HepG2 (cell line): Measurements from ENCODE around the gene LRRC45. TPM values are rescaled to one million over a fixed set of nuclear protein-coding genes. Genes with fewer than 3 reads are reported as not detected.
A peak's percentile ranks its signal among the peaks of the same experiment; 100 is the strongest.

Experiments
- GLI4 ChIP-seq: sonication (generic); formaldehyde crosslinking; IDR thresholded peaks from 2 replicates; pipeline ENCODE4 v1.5.1; 2020; ENCODE audit warnings: missing genetic modification reagents, mild to moderate bottlenecking, moderate library complexity, borderline replicate concordance
- MAFF ChIP-seq: IDR thresholded peaks from 2 replicates; pipeline ENCODE4 v1.6.1; 2011; ENCODE audit warnings: low read depth, low read length, improper control_type of control experiment
- MBD4 ChIP-seq: IDR thresholded peaks from 2 replicates; pipeline ENCODE4 v1.6.1; 2012; ENCODE audit warnings: low read length, inconsistent platforms, borderline replicate concordance
- MZF1 ChIP-seq: sonication (generic); formaldehyde crosslinking; IDR thresholded peaks from 2 replicates; pipeline ENCODE4 v1.8.1; 2023; ENCODE audit warnings: mild to moderate bottlenecking, missing genetic modification reagents, borderline replicate concordance
- NFKB2 ChIP-seq: sonication (generic); formaldehyde crosslinking; IDR thresholded peaks from 2 replicates; pipeline ENCODE4 v1.4.0; 2020; ENCODE audit warnings: missing genetic modification reagents, borderline replicate concordance
- RBM22 ChIP-seq: fragments of 200-400 bp; formaldehyde crosslinking; optimal IDR thresholded peaks from 2 replicates; pipeline ENCODE3; 2017; ENCODE audit warnings: mild to moderate bottlenecking, low read length, moderate library complexity
- RFXANK ChIP-seq: IDR thresholded peaks from 2 replicates; pipeline ENCODE4 v1.6.1; 2016
- TAF1 ChIP-seq: sonication (generic); formaldehyde crosslinking; IDR thresholded peaks from 2 replicates; pipeline ENCODE4 v1.4.0; 2020; ENCODE audit warnings: missing genetic modification reagents
- U2AF2 ChIP-seq: fragments of 200-400 bp; formaldehyde crosslinking; IDR thresholded peaks from 2 replicates; pipeline ENCODE4 v1.6.1; 2017; ENCODE audit warnings: low read depth, mild to moderate bottlenecking, low read length
- ZFY ChIP-seq: sonication (generic); formaldehyde crosslinking; IDR thresholded peaks from 2 replicates; pipeline ENCODE4 v1.4.0; 2020; ENCODE audit warnings: missing genetic modification reagents
- ZNF232 ChIP-seq: sonication (generic); formaldehyde crosslinking; IDR thresholded peaks from 2 replicates; pipeline ENCODE4 v1.4.0; 2020; ENCODE audit warnings: missing genetic modification reagents, borderline replicate concordance
- ZNF589 ChIP-seq: sonication (generic); formaldehyde crosslinking; conservative IDR thresholded peaks from 2 replicates; pipeline ENCODE4 v1.8.0; 2022; ENCODE audit warnings: mild to moderate bottlenecking, moderate library complexity, missing genetic modification reagents
- ZNF781 ChIP-seq: sonication (generic); formaldehyde crosslinking; IDR thresholded peaks from 2 replicates; pipeline ENCODE4 v1.5.1; 2020; ENCODE audit warnings: borderline replicate concordance, mild to moderate bottlenecking, missing genetic modification reagents; ENCODE audit errors: not compliant biosample characterization
- ZSCAN20 ChIP-seq: sonication (generic); formaldehyde crosslinking; IDR thresholded peaks from 2 replicates; pipeline ENCODE4 v1.4.0; 2020; ENCODE audit warnings: missing genetic modification reagents, mild to moderate bottlenecking, borderline replicate concordance
- polyA plus RNA-seq, 8 experiments: library from polyadenylated mRNA; depleted of rRNA in 3 of 8; stranded (reverse) in 7 of 8; unstranded in 1 of 8; fragments of >200 nt; fragmentation: Illumina TruSeq in 4 of 8; extraction: Trizol in 4 of 8; gene quantifications; 2 replicates each; pipeline versions ENCODE4 v1.2.1 to v1.2.3, GENCODE V29; 2011 to 2016; ENCODE audit warnings: low read depth in 4 of 8, missing spikeins in 1 of 8, mixed read lengths in 1 of 8; ENCODE audit not compliant: insufficient read depth in 1 of 8
- total RNA-seq, 5 experiments: library from RNA; depleted of rRNA; stranded (reverse); fragments of >200 nt; fragmentation: Illumina TruSeq; extraction: Trizol; gene quantifications; 2 replicates each; pipeline ENCODE4 v1.2.3, GENCODE V29; 2016; ENCODE audit warnings: low read depth in 1 of 5
- TF ChIP-seq, protein P1 (sequence below): sonication (generic); formaldehyde crosslinking; IDR thresholded peaks from 2 replicates; pipeline ENCODE4 v1.4.0; 2020; ENCODE audit warnings: missing genetic modification reagents, low read depth, mild to moderate bottlenecking, borderline replicate concordance
- TF ChIP-seq, protein P2 (sequence below): sonication (generic); formaldehyde crosslinking; IDR thresholded peaks from 2 replicates; pipeline ENCODE4 v1.5.0; 2020; ENCODE audit warnings: missing genetic modification reagents, mild to moderate bottlenecking, borderline replicate concordance
- TF ChIP-seq, protein P3 (sequence below): sonication (generic); formaldehyde crosslinking; IDR thresholded peaks from 2 replicates; pipeline ENCODE4 v1.5.1; 2020; ENCODE audit warnings: missing genetic modification reagents, mild to moderate bottlenecking, borderline replicate concordance
- TF ChIP-seq, protein P4 (sequence below): sonication (generic); formaldehyde crosslinking; IDR thresholded peaks from 2 replicates; pipeline ENCODE4 v1.8.0; 2022; ENCODE audit warnings: mild to moderate bottlenecking, missing genetic modification reagents, moderate library complexity
- TF ChIP-seq, protein P5 (sequence below): sonication (generic); formaldehyde crosslinking; IDR thresholded peaks from 2 replicates; pipeline ENCODE4 v1.4.0; 2020; ENCODE audit warnings: missing genetic modification reagents; ENCODE audit errors: not compliant biosample characterization
- TF ChIP-seq, protein P6 (sequence below): sonication (generic); formaldehyde crosslinking; IDR thresholded peaks from 2 replicates; pipeline ENCODE4 v1.4.0; 2020; ENCODE audit warnings: missing genetic modification reagents

Gene LRRC45
- total and polyA plus RNA-seq, 2 of the 13 experiments (the other 11 are each of a cell fraction or from before 2014, with no cell fraction given) = 11.6 to 48.1 TPM

DNA sequence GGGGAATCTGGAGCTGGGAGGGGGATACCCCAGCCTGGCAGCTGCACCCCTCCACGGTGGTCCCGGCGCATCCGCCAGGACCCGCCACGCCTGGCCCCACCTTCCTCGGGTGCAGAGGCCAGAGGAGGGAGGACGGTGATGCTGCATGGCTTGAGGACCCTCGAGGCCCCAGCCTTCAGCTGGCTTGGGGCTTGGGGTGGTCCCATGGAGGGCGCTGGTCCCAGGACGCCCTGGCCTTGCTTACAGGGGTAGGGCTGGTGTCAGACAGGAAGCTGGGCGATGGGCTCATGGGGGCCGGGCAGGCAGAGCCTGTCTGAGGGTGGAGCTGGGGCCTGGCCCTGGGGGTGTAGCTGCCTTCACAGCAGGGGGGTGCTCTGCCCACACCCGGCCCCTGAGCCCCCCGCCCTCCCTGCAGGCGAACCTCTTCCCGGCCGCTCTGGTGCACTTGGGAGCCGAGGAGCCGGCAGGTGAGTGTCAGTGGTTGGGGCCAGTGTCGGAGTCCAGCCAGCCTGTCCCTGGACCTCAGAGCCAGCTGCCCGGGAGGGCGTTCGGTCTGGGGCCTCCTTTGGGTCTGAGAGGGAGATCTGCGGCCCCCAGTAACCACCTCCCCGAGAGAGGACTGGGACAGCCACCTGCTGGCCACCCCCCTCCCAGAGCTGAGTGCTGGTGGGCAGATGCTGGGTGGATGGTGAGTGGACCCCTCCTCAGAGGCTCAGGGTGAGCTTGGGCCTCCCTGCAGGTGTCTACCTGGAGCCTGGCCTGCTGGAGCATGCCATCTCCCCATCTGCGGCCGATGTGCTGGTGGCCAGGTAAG, 6.8 kb upstream of the LRRC45 start (continued):
- TF ChIP-seq, protein P1, sequence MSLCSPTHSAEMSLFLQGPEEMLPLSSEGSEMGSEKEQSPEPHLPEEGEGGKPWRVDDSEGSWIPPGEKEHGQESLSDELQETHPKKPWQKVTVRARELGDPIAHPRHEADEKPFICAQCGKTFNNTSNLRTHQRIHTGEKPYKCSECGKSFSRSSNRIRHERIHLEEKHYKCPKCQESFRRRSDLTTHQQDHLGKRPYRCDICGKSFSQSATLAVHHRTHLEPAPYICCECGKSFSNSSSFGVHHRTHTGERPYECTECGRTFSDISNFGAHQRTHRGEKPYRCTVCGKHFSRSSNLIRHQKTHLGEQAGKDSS (CRISPR knock-in tag) = 0 out of 2 replicates have a peak, but pooled peaks have one; percentile 29
- TF ChIP-seq MBD4 = no peak
- peak; percentile 80 for TF ChIP-seq RBM22
- TF ChIP-seq, protein P2, sequence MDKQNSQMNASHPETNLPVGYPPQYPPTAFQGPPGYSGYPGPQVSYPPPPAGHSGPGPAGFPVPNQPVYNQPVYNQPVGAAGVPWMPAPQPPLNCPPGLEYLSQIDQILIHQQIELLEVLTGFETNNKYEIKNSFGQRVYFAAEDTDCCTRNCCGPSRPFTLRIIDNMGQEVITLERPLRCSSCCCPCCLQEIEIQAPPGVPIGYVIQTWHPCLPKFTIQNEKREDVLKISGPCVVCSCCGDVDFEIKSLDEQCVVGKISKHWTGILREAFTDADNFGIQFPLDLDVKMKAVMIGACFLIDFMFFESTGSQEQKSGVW (CRISPR knock-in tag) = no peak
- TF ChIP-seq ZNF781 = no peak
- TF ChIP-seq ZFY (CRISPR knock-in tag) = no peak
- TF ChIP-seq RFXANK (CRISPR knock-in tag) = no peak
- TF ChIP-seq U2AF2 = no peak
- TF ChIP-seq, protein P3, sequence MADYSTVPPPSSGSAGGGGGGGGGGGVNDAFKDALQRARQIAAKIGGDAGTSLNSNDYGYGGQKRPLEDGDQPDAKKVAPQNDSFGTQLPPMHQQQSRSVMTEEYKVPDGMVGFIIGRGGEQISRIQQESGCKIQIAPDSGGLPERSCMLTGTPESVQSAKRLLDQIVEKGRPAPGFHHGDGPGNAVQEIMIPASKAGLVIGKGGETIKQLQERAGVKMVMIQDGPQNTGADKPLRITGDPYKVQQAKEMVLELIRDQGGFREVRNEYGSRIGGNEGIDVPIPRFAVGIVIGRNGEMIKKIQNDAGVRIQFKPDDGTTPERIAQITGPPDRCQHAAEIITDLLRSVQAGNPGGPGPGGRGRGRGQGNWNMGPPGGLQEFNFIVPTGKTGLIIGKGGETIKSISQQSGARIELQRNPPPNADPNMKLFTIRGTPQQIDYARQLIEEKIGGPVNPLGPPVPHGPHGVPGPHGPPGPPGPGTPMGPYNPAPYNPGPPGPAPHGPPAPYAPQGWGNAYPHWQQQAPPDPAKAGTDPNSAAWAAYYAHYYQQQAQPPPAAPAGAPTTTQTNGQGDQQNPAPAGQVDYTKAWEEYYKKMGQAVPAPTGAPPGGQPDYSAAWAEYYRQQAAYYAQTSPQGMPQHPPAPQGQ = no peak
- no peak for TF ChIP-seq ZNF232 (CRISPR knock-in tag)
- TF ChIP-seq ZSCAN20 (CRISPR knock-in tag) = no peak
- TF ChIP-seq MZF1 = no peak
- peak; percentile 54; the same call in 1 of the 2 replicates for TF ChIP-seq NFKB2 (CRISPR knock-in tag)
- TF ChIP-seq, protein P4, sequence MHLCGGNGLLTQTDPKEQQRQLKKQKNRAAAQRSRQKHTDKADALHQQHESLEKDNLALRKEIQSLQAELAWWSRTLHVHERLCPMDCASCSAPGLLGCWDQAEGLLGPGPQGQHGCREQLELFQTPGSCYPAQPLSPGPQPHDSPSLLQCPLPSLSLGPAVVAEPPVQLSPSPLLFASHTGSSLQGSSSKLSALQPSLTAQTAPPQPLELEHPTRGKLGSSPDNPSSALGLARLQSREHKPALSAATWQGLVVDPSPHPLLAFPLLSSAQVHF (CRISPR knock-in tag) = 0 out of 2 replicates have a peak, but pooled peaks have one; percentile 20
- no peak for TF ChIP-seq MAFF
- no peak for TF ChIP-seq GLI4 (CRISPR knock-in tag)
- TF ChIP-seq, protein P5, sequence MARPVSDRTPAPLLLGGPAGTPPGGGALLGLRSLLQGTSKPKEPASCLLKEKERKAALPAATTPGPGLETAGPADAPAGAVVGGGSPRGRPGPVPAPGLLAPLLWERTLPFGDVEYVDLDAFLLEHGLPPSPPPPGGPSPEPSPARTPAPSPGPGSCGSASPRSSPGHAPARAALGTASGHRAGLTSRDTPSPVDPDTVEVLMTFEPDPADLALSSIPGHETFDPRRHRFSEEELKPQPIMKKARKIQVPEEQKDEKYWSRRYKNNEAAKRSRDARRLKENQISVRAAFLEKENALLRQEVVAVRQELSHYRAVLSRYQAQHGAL (CRISPR knock-in tag) = no peak
- 0 out of 2 replicates have a peak, but pooled peaks have one; percentile 15 for TF ChIP-seq TAF1 (CRISPR knock-in tag)
- TF ChIP-seq, protein P6, sequence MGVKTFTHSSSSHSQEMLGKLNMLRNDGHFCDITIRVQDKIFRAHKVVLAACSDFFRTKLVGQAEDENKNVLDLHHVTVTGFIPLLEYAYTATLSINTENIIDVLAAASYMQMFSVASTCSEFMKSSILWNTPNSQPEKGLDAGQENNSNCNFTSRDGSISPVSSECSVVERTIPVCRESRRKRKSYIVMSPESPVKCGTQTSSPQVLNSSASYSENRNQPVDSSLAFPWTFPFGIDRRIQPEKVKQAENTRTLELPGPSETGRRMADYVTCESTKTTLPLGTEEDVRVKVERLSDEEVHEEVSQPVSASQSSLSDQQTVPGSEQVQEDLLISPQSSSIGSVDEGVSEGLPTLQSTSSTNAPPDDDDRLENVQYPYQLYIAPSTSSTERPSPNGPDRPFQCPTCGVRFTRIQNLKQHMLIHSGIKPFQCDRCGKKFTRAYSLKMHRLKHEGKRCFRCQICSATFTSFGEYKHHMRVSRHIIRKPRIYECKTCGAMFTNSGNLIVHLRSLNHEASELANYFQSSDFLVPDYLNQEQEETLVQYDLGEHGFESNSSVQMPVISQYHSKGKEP = no peak
- TF ChIP-seq ZNF589 (CRISPR knock-in tag) = peak; percentile 57; the same call in 1 of the 2 replicates
